Measurements from ENCODE around the gene PPP1R9B. TPM values are rescaled to one million over a fixed set of nuclear protein-coding genes. Genes with fewer than 3 reads are reported as not detected.

PPP1R9B gene
- total RNA-seq, 3 donors from 2014 or later (not counting 1 experiment from before 2014, with no cell fraction given), result 124 to 162 (median 135) TPM

DNA sequence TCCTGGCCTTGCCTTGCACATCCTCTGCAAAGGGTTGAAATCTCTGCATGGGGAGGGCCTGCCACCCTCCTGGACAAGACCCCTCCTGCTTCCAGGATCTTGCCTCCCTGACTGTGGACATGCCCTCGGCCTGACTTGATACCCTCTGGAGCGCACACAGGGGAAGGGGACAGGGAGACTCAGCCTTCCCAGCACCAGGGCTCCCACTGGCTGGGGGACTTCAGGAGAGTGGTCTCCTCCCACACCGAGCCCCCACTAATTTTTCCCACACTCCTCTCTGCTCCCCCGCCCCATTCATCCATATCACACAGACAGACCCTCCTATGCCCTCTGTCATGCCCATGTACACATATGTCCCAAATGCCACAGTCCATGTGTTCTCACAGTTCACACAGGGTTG lies 29.6 kb upstream of the PPP1R9B start:
- H3K27ac Mint-ChIP-seq, result no peak overlapping the region
- H3K4me1 Mint-ChIP-seq, result peaks cover 19 to 26% of the 10 kb centered on the region in 2 donors

GRCh38 chr17:50177983-50178834 lies 27.7 kb upstream of the PPP1R9B start:
- H3K27me3 ChIP-seq (ENCODE audit: control insufficient read depth, insufficient read depth, low read length), result no peaks in the 10 kb centered on the region
- 33% methylated on average over 22 of the region's 22 CpGs for WGBS (ENCODE audit: insufficient coverage)
- no peaks in the 10 kb centered on the region for H3K9me3 ChIP-seq (ENCODE audit: control insufficient read depth, insufficient read depth, low read length)
- Mint-ChIP-seq H3K4me3 (peak overlapping the region; percentile 49), H3K27me3 (ENCODE audit: low read depth in 2 of 2) (peaks cover 0 to 3% of the 10 kb centered on the region in 2 donors), H3K9me3 (no peaks in the 10 kb centered on the region), H3K36me3 (no peaks in the 10 kb centered on the region), H3K27ac (peak overlapping the region in 1 of 2 donors; percentile 3), H3K4me1 (peaks cover 10 to 15% of the 10 kb centered on the region in 2 donors)
- no peaks in the 10 kb centered on the region for H3K36me3 ChIP-seq (ENCODE audit: control insufficient read depth, insufficient read depth, low read length)
- H3K4me3 ChIP-seq (ENCODE audit: low read length), result no peak overlapping the region
- TF ChIP-seq, protein P1, sequence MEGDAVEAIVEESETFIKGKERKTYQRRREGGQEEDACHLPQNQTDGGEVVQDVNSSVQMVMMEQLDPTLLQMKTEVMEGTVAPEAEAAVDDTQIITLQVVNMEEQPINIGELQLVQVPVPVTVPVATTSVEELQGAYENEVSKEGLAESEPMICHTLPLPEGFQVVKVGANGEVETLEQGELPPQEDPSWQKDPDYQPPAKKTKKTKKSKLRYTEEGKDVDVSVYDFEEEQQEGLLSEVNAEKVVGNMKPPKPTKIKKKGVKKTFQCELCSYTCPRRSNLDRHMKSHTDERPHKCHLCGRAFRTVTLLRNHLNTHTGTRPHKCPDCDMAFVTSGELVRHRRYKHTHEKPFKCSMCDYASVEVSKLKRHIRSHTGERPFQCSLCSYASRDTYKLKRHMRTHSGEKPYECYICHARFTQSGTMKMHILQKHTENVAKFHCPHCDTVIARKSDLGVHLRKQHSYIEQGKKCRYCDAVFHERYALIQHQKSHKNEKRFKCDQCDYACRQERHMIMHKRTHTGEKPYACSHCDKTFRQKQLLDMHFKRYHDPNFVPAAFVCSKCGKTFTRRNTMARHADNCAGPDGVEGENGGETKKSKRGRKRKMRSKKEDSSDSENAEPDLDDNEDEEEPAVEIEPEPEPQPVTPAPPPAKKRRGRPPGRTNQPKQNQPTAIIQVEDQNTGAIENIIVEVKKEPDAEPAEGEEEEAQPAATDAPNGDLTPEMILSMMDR (IDR thresholded peaks at IDR 0.05), result peak; percentile 30
- ATAC-seq (peak; percentile 74 to 98 (median 96)), DNase-seq (peak in 1 of 2 donors; percentile 66)
- H3K4me1 ChIP-seq (ENCODE audit: control insufficient read depth, insufficient read depth, low read length), result peaks cover 13% of the 10 kb centered on the region
- H3K27ac ChIP-seq (ENCODE audit: low read length), result no peak overlapping the region
- intact Hi-C loops (cut with micrococcal nuclease), result no loop called here

More for the DNA sequence above, 29.6 kb upstream of the PPP1R9B start:
- Histone ChIP-seq H3K9me3 (ENCODE audit: control insufficient read depth, insufficient read depth, low read length) (no peaks in the 10 kb centered on the region), H3K36me3 (ENCODE audit: control insufficient read depth, insufficient read depth, low read length) (peaks cover 7% of the 10 kb centered on the region), H3K27me3 (ENCODE audit: control insufficient read depth, insufficient read depth, low read length) (no peaks in the 10 kb centered on the region), H3K4me1 (ENCODE audit: control insufficient read depth, insufficient read depth, low read length) (peaks cover 31% of the 10 kb centered on the region), H3K27ac (ENCODE audit: low read length) (no peak overlapping the region), H3K4me3 (ENCODE audit: low read length) (no peak overlapping the region)
- ATAC-seq (no peak), DNase-seq (no peak)
- H3K36me3 Mint-ChIP-seq, result no peaks in the 10 kb centered on the region
- no peak overlapping the region for H3K4me3 Mint-ChIP-seq
- H3K9me3 Mint-ChIP-seq, result no peaks in the 10 kb centered on the region
- WGBS (ENCODE audit: insufficient coverage), result 92% methylated on average over 4 of the region's 4 CpGs
- TF ChIP-seq, protein P1 (IDR thresholded peaks at IDR 0.05), result no peak
- intact Hi-C loops (cut with micrococcal nuclease), result no loop called here
- H3K27me3 Mint-ChIP-seq (ENCODE audit: low read depth in 2 of 2), result peaks cover 0 to 3% of the 10 kb centered on the region in 2 donors

DNA sequence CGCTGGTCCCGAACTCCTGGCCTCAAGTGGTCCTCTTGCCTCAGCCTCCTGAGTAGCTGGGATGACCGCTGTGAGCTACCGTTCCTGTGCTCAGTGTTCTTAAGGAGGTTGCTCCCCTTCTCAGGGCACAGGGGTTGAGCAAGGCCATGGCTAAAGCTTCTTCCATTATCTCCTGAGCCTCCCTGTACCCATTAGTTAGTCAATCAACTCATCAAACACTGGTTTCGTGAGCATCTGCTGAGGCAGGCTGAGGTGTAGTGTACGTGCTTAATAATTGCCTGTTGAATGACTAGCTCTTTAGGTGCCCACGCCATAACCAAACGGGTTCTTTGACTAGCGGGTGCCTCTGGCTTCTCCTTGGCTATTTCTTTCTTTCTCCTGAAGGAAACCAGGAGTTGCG lies 27.0 kb upstream of the PPP1R9B start:
- peaks cover 8% of the 10 kb centered on the region for H3K4me1 ChIP-seq (ENCODE audit: control insufficient read depth, insufficient read depth, low read length)
- H3K27ac ChIP-seq (ENCODE audit: low read length), result no peak overlapping the region
- intact Hi-C loops (cut with micrococcal nuclease), result no loop called here
- 94% methylated on average over 10 of the region's 10 CpGs for WGBS (ENCODE audit: insufficient coverage)
- no peak overlapping the region for H3K4me3 ChIP-seq (ENCODE audit: low read length)
- no peaks in the 10 kb centered on the region for H3K27me3 ChIP-seq (ENCODE audit: control insufficient read depth, insufficient read depth, low read length)
- H3K27me3 Mint-ChIP-seq (ENCODE audit: low read depth in 2 of 2), result peaks cover 0 to 3% of the 10 kb centered on the region in 2 donors
- no peaks in the 10 kb centered on the region for H3K36me3 ChIP-seq (ENCODE audit: control insufficient read depth, insufficient read depth, low read length)
- H3K9me3 ChIP-seq (ENCODE audit: control insufficient read depth, insufficient read depth, low read length), result no peaks in the 10 kb centered on the region
- peaks cover 10% of the 10 kb centered on the region in 2 donors for H3K4me1 Mint-ChIP-seq
- no peak overlapping the region for H3K27ac Mint-ChIP-seq
- no peak for DNase-seq
- no peaks in the 10 kb centered on the region for H3K9me3 Mint-ChIP-seq
- TF ChIP-seq, protein P1 (IDR thresholded peaks at IDR 0.05), result no peak
- no peak overlapping the region for H3K4me3 Mint-ChIP-seq
- ATAC-seq, result no peak
- no peaks in the 10 kb centered on the region for H3K36me3 Mint-ChIP-seq
